H7 (cell line): ENCODE measurements around the gene SDK1. TPM values are rescaled to one million over a fixed set of nuclear protein-coding genes. Genes with fewer than 3 reads are reported as not detected.

Source experiments
- DNase-seq: peaks from one replicate; pipeline ENCODE4 v3.0.0; 2012
- H3K27me3 ChIP-seq: 2 replicates; pipeline ENCODE4 v1.6.0; 2011; ENCODE audit warnings: mild to moderate bottlenecking, low read length; ENCODE audit not compliant: control insufficient read depth, insufficient read depth
- H3K36me3 ChIP-seq: replicated peaks from 2 replicates; pipeline ENCODE4 v1.5.1; 2011; ENCODE audit warnings: low read length; ENCODE audit not compliant: control insufficient read depth, insufficient read depth
- H3K4me3 ChIP-seq: 2 replicates; pipeline ENCODE4 v1.5.1; 2011; ENCODE audit warnings: low read depth, mild to moderate bottlenecking, control low read depth, low read length, moderate library complexity; ENCODE audit not compliant: insufficient read depth
- total RNA-seq: library from RNA; depleted of rRNA; stranded (reverse); fragments of >200 nt; shearing (Covaris generic); gene quantifications from 2 replicates; pipeline ENCODE4 v1.2.3, GENCODE V29; 2014

The SDK1 gene
- total RNA-seq, 1 experiment from 2014 or later = 2.4 TPM

DNA sequence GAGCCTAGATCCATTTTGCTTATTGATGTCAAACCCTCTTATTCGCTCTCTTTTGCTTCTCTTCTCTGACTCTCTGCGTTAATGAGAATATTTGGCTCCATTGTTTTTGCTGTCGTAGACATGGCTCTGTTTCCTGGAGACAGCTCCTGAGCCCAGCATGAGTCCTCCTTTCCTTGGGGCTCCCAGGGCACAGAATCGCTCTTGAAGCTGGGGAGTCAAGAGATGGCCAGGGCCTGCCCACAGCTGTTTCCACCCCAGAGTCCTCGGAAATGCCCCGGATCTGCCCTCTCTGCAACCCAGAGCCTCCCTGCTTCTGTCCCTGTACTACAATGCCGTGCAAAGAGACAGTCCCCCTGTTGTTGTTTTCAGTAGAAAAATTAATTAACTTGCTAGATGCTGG, 814.4 kb downstream of the SDK1 start:
- Histone ChIP-seq H3K27me3 (no peaks in the 10 kb centered on the region), H3K36me3 (no peaks in the 10 kb centered on the region), H3K4me3 (no peak overlapping the region)
- DNase-seq = no peak

DNA sequence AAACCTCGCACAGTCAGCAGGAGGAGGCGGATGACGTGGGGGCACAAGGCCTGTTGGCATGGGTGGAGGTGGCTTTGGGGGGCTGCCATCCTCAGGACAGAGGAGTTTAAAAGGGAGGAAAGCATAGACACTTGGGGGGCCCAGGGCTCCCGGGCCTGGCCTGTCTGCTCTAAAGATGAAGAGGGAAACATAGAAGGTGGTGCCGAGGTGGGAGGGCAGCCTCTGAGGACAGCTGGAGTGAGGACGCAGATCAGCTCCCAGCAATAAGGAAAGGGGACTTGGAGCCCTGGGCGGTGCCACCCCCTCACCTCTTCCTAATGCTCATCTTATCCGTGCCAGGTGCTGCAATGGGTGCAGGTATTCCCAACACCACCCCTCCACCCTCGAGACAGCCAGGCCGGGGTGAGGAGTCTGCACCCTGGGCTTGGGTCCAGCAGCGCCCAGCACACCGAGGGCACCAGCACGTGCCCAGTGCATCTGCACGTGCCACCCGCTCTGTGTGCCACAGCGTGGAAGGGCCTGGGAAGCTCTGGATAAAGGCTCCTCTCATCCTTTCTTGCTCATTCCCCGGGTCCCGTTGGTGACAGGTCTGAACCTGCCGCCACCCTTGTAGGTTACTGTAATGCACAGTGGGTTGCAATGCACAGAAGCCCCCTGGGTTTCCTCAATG, 815.0 kb downstream of the SDK1 start:
- DNase-seq = no peak
- Histone ChIP-seq H3K27me3 (no peaks in the 10 kb centered on the region), H3K36me3 (no peaks in the 10 kb centered on the region), H3K4me3 (no peak overlapping the region)

DNA sequence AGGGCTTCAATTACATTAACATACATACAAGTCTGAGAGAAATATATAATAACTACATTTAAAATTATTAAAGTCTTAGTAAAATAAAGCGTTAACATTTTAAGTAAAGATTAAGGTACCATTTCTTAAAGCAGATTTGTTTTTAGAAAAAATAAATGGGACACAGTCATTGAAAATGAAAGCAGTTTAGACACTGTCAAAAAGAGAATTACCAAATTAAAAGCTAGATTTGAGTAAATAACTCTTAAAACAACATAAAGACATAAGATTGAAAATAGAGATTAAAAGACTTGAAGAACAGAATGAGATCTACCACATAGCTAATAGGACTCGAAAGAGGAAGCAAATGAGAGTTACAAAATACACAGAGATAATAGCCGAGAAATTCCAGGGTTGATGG, 818.8 kb downstream of the SDK1 start:
- no peak overlapping the region for H3K4me3 ChIP-seq
- no peaks in the 10 kb centered on the region for H3K27me3 ChIP-seq
- DNase-seq = no peak
- no peaks in the 10 kb centered on the region for H3K36me3 ChIP-seq

- Histone ChIP-seq H3K4me3 (no peak overlapping the region), H3K27me3 (no peaks in the 10 kb centered on the region), H3K36me3 (no peaks in the 10 kb centered on the region)
- DNase-seq = no peak
Measured at GRCh38 chr7:4123346-4123745, 822.3 kb downstream of the SDK1 start.

DNA sequence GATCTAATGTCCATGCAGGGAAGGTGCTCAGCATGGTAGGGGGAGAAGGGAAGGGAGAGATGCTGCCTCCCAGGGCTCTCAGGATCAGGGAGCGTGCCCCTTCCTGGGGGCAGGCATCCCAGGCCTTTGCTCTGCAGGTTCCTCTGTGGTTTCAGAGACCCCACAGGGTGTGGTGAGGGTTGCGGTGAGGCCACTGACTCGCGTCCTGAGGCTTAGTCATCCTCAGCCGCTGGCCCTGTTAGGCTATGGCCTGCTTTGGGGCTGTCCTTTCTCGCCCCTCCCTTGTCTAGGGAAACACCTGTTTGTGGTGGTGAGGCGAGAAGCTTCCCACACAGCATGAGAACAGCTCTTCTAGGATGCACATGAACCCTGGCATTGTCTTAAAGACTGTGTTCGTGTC, 822.8 kb downstream of the SDK1 start:
- DNase-seq = no peak
- H3K36me3 ChIP-seq = no peaks in the 10 kb centered on the region
- no peak overlapping the region for H3K4me3 ChIP-seq
- no peaks in the 10 kb centered on the region for H3K27me3 ChIP-seq

GRCh38 chr7:4124556-4125477, 823.8 kb downstream of the SDK1 start:
- Histone ChIP-seq H3K36me3 (no peaks in the 10 kb centered on the region), H3K4me3 (no peak overlapping the region), H3K27me3 (no peaks in the 10 kb centered on the region)
- no peak for DNase-seq

GRCh38 chr7:4127909-4128560, 827.0 kb downstream of the SDK1 start:
- Histone ChIP-seq H3K27me3 (no peaks in the 10 kb centered on the region), H3K36me3 (no peaks in the 10 kb centered on the region)

DNA sequence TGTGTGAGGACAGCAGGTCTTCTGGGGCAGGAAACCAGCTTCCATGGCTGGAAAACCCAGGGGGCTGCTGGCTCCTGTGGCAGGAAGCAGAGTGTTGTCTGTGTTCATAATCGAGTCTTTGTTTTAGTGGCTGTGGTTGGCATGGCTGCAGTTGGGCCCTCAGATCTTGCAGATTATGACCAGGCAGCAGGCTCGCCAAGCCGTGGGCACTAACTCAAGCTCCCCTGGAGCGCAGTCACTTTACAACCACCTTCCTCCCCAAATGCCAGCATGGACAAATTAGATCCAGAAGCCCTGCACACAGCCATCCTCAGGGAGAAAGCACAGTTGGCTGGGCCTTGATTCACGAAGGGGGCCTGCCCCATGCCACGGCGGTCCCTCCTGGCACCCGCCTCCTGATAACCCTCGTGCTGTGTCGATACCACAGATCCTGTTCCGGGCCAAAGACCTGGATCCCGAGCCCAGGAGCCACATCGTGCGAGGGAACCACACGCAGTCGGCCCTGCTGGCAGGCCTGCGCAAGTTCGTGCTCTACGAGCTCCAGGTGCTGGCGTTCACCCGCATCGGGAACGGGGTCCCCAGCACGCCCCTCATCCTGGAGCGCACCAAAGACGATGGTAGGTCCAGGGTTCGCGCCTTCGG, 828.5 kb downstream of the SDK1 start:
- peak; percentile 68 for DNase-seq
- Histone ChIP-seq H3K27me3 (no peaks in the 10 kb centered on the region), H3K4me3 (no peak overlapping the region), H3K36me3 (no peaks in the 10 kb centered on the region)

More at GRCh38 chr7:4127909-4128560, 827.0 kb downstream of the SDK1 start:
- no peak for DNase-seq
- H3K4me3 ChIP-seq = no peak overlapping the region

GRCh38 chr7:4131063-4131462, 830.0 kb downstream of the SDK1 start:
- Histone ChIP-seq H3K27me3 (no peaks in the 10 kb centered on the region), H3K36me3 (no peaks in the 10 kb centered on the region), H3K4me3 (no peak overlapping the region)
- DNase-seq = peak; percentile 90

DNA sequence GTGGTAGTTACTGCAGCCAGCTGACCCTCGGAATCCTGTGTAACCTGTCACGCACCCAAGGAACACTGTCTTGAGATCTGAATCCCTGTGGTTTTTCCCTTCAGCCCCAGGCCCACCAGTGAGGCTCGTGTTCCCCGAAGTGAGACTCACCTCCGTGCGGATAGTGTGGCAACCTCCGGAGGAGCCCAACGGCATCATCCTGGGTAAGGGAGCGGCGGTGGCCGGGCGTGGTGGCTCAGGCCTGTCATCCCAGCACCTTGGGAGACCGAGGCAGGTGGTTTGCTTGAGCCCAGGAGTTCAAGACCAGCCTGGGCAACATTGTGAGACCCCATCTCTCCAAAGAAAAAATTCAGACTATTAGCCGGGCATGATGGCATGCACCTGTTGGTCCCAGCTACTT, 831.2 kb downstream of the SDK1 start:
- H3K4me3 ChIP-seq = no peak overlapping the region
- no peaks in the 10 kb centered on the region for H3K36me3 ChIP-seq
- no peaks in the 10 kb centered on the region for H3K27me3 ChIP-seq
- DNase-seq = no peak

DNA sequence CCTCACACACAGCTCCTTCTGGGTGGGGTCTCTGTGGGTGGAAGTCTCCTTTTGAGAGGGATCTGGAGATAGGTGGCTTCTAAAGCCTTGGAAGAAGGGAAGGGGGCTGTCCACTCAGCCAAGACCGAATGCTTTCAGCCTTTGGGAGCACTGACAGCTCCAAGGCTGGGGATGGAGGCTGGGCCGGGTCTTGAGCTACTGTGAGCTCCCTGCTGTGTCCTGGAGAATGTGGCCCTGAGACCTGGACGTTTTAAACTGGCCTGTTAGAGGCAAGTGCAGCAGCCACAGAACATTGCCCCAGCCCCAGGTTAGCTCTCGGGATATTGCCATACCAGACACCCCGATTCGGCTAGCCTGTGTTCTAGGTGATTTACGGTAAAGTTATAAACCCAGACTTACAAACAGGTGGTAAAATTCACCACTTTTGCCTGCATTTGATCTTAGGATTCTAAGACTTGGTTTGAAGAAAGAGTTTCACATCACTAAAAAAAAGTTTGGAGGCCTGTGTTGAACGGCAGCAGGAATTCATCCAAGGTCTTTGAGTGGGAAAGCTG, 832.5 kb downstream of the SDK1 start:
- H3K4me3 ChIP-seq = no peak overlapping the region
- H3K27me3 ChIP-seq = no peaks in the 10 kb centered on the region
- no peak for DNase-seq
- no peaks in the 10 kb centered on the region for H3K36me3 ChIP-seq

GRCh38 chr7:4134204-4134603, 833.2 kb downstream of the SDK1 start:
- H3K27me3 ChIP-seq = no peaks in the 10 kb centered on the region
- no peaks in the 10 kb centered on the region for H3K36me3 ChIP-seq
- DNase-seq = no peak
- H3K4me3 ChIP-seq = no peak overlapping the region

- DNase-seq = no peak
- no peaks in the 10 kb centered on the region for H3K36me3 ChIP-seq
- no peak overlapping the region for H3K4me3 ChIP-seq
- H3K27me3 ChIP-seq = no peaks in the 10 kb centered on the region
Measured at GRCh38 chr7:4134631-4135030, 833.6 kb downstream of the SDK1 start.

GRCh38 chr7:4135301-4135700, 834.2 kb downstream of the SDK1 start:
- no peaks in the 10 kb centered on the region for H3K36me3 ChIP-seq
- DNase-seq = no peak
- H3K4me3 ChIP-seq = no peak overlapping the region
- no peaks in the 10 kb centered on the region for H3K27me3 ChIP-seq
